B cell (primary cell): ENCODE measurements around the gene TCF25. TPM values are rescaled to one million over a fixed set of nuclear protein-coding genes. Genes with fewer than 3 reads are reported as not detected.

Experiments
- ATAC-seq: fragments of 200-7000 bp; cut with Tn5 transposase; one replicate; pipeline ENCODE4 v1.10.0; 2021; ENCODE audit warnings: low read depth, mild to moderate bottlenecking, moderate number of reproducible peaks, moderate library complexity
- CTCF ChIA-PET: fragments of 350-600 bp; sonication (Branson Sonifier 250); formaldehyde crosslinking; loops from one replicate; lab custom pipeline; 2021; ENCODE audit warnings: antibody characterized with exemption, inconsistent platforms; lab: Charles Lee
- POLR2A ChIA-PET: fragments of 350-600 bp; sonication (Branson Sonifier 250); formaldehyde crosslinking; loops from one replicate; lab custom pipeline; 2021; ENCODE audit warnings: antibody characterized with exemption; lab: Charles Lee
- DNase-seq: peaks from one replicate; pipeline ENCODE4 v3.0.0; 2013
- H2AFZ ChIP-seq: 2 replicates; pipeline ENCODE4 v1.6.1; 2012; ENCODE audit warnings: mild to moderate bottlenecking, low read depth, low read length; ENCODE audit not compliant: insufficient read depth, poor library complexity, severe bottlenecking
- H3K27ac ChIP-seq, 2 donors: 1 replicate in 1 of 2; 2 replicates in 1 of 2; pipeline ENCODE4 v1.5.1; 2012 to 2013; ENCODE audit warnings: low read length in 2 of 2, mild to moderate bottlenecking in 2 of 2, moderate library complexity in 1 of 2
- H3K27me3 ChIP-seq, 4 experiments: fragments of 200-600 bp in 1 of 4; sonication (generic) in 1 of 4; replicated peaks in 1 of 4; 1 replicate in 2 of 4; 2 replicates in 2 of 4; pipeline versions ENCODE4 v1.6.1 to v1.7.0; 2013 to 2016; ENCODE audit warnings: low read length in 3 of 4, mild to moderate bottlenecking in 2 of 4, mixed read lengths in 1 of 4, moderate library complexity in 1 of 4; ENCODE audit not compliant: insufficient read depth in 4 of 4, control insufficient read depth in 3 of 4; ENCODE audit errors: control extremely low read depth in 1 of 4
- H3K36me3 ChIP-seq, 2 experiments: replicated peaks in 1 of 2; 1 replicate in 1 of 2; 2 replicates in 1 of 2; pipeline versions ENCODE4 v1.6.1 to v1.7.1; 2013; ENCODE audit warnings: low read length in 1 of 2; ENCODE audit not compliant: insufficient read depth in 2 of 2, control insufficient read depth in 1 of 2; ENCODE audit errors: control extremely low read depth in 1 of 2, extremely low read depth in 1 of 2
- H3K4me1 ChIP-seq, 2 donors: fragments of 200-600 bp in 1 of 2; sonication (generic) in 1 of 2; 1 replicate in 1 of 2; 2 replicates in 1 of 2; pipeline versions ENCODE4 v1.5.1 to v1.6.1; 2013 to 2017; ENCODE audit warnings: low read length in 2 of 2; ENCODE audit not compliant: control insufficient read depth in 2 of 2, insufficient read depth in 2 of 2
- H3K4me2 ChIP-seq: replicated peaks from 2 replicates; pipeline ENCODE3; 2012; ENCODE audit warnings: mild to moderate bottlenecking, low read depth, low read length; ENCODE audit not compliant: poor library complexity, severe bottlenecking
- H3K4me3 ChIP-seq, 5 experiments: fragments of 200-600 bp in 1 of 5; sonication (generic) in 1 of 5; 1 replicate in 3 of 5; 2 replicates in 2 of 5; pipeline versions ENCODE4 v1.5.1 to v1.7.0; 2011 to 2016; ENCODE audit warnings: low read length in 4 of 5, mild to moderate bottlenecking in 4 of 5, low read depth in 2 of 5, control low read depth in 1 of 5, moderate library complexity in 1 of 5; ENCODE audit not compliant: insufficient read depth in 1 of 5; ENCODE audit errors: control extremely low read depth in 1 of 5, extremely low read depth in 1 of 5
- H3K79me2 ChIP-seq: fragments of 200-600 bp; sonication (generic); one replicate; pipeline ENCODE4 v1.6.0; 2016; ENCODE audit warnings: low read length; ENCODE audit not compliant: control insufficient read depth, insufficient read depth
- H3K9ac ChIP-seq: fragments of 200-600 bp; sonication (generic); 2 replicates; pipeline ENCODE4 v1.6.1; 2017; ENCODE audit warnings: mild to moderate bottlenecking, low read length, moderate library complexity
- H3K9me3 ChIP-seq, 3 donors: one replicate each; pipeline versions ENCODE4 v1.6.1 to v1.7.1; 2013; ENCODE audit warnings: low read length in 2 of 3; ENCODE audit not compliant: control insufficient read depth in 2 of 3, insufficient read depth in 1 of 3; ENCODE audit errors: control extremely low read depth in 1 of 3
- H4K20me1 ChIP-seq: 2 replicates; pipeline ENCODE4 v1.6.0; 2012; ENCODE audit warnings: mild to moderate bottlenecking, low read length; ENCODE audit not compliant: insufficient read depth, control insufficient read depth, poor library complexity, severe bottlenecking
- H3K27ac Mint-ChIP-seq: one replicate; pipeline ENCODE4 v1.8.0; 2021; ENCODE audit warnings: mixed read lengths
- H3K27me3 Mint-ChIP-seq: one replicate; pipeline ENCODE4 v1.8.0; 2021; ENCODE audit warnings: mixed read lengths
- H3K4me1 Mint-ChIP-seq: one replicate; pipeline ENCODE4 v1.8.0; 2021; ENCODE audit warnings: mixed read lengths
- H3K4me3 Mint-ChIP-seq: one replicate; pipeline ENCODE4 v1.8.0; 2021; ENCODE audit warnings: mixed read lengths
- H3K9me3 Mint-ChIP-seq: one replicate; pipeline ENCODE4 v1.8.0; 2022; ENCODE audit warnings: mixed read lengths; ENCODE audit not compliant: insufficient read depth
- CTCF ChIP-seq: fragments of 200-600 bp; IDR thresholded peaks from one replicate; pipeline ENCODE4 v1.8.0; 2022; ENCODE audit warnings: antibody characterized with exemption, mild to moderate bottlenecking
- EZH2 ChIP-seq: IDR thresholded peaks from 2 replicates; pipeline ENCODE4 v1.6.1; 2012; ENCODE audit warnings: borderline replicate concordance, low read depth, mild to moderate bottlenecking, moderate library complexity, low read length; ENCODE audit not compliant: insufficient read depth, poor library complexity, severe bottlenecking
- WGBS: methylation state at CpG from one replicate; pipeline ENCODE4 v1.1.5; 2013; ENCODE audit warnings: missing lambda C conversion rate; ENCODE audit not compliant: insufficient coverage; 5-methylcytosine and 5-hydroxymethylcytosine counted together
- intact Hi-C: fragments of 100-400 bp; cut with micrococcal nuclease; formaldehyde crosslinking; loops from one replicate; pipeline ENCODE4 v1.10.0; 2022
- polyA plus RNA-seq: library from polyadenylated mRNA; depleted of rRNA; stranded (reverse); fragments of >200 nt; gene quantifications from 2 replicates; pipeline ENCODE4 v1.2.3, GENCODE V29; 2012
- total RNA-seq, 2 donors: library from RNA; stranded (reverse); fragments of 120-200 nt in 1 of 2; gene quantifications; 1 replicate in 1 of 2; 2 replicates in 1 of 2; pipeline versions ENCODE4 v1.2.3 to v1.2.4, GENCODE V29; 2013 to 2022

TCF25 gene
- total and polyA plus RNA-seq, 2 donors (not counting 1 experiment from before 2014, with no cell fraction given) = 200 to 444 TPM

DNA sequence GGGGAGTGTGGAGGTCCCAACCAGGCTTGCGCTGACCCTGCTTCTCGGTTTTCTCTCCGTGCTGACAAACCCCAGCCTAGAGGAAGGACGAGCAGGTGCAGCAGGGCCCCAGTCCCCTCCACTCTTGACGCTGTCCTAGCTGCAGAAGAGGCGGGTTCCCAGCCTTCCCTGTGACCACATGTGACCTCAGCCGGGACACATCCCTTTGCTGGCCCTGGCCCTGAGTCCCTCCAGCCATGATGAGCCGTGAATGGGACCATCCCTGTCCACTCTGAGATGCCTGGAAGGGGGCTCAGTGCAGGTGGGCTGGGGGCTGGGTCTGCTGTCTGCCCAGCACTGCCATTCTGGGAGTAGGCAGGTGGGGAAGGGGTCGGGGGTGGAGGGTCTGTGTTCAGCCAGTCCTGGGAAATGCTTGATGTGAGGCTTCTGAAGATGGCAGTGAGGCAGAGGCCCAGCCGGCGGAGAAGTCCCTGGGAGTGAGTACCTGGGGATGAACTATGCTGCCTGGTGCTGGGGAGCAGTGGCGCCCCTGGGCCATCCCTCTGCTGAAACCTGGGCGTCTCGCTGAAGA lies 47.8 kb downstream of the TCF25 start:
- Histone ChIP-seq H4K20me1 (peaks cover 28% of the 10 kb centered on the region), H3K36me3 (no peaks in the 10 kb centered on the region), H3K27ac (no peak overlapping the region), H3K9me3 (peaks cover 0 to 45% (median 0%) of the 10 kb centered on the region in 3 donors), H3K79me2 (no peaks in the 10 kb centered on the region), H3K4me1 (peaks cover 66 to 68% of the 10 kb centered on the region in 2 donors), H3K27me3 (peaks cover 0 to 72% (median 36%) of the 10 kb centered on the region in 4 experiments), H3K4me2 (no peak overlapping the region), H3K9ac (no peak overlapping the region), H3K4me3 (no peak overlapping the region), H2AFZ (no peak overlapping the region)
- TF ChIP-seq CTCF = no peak
- no peak for TF ChIP-seq EZH2
- DNase-seq (no peak), ATAC-seq (no peak)
- Mint-ChIP-seq H3K27ac (no peak overlapping the region), H3K4me3 (no peak overlapping the region), H3K4me1 (peaks cover 48% of the 10 kb centered on the region), H3K27me3 (peaks cover 27% of the 10 kb centered on the region), H3K9me3 (no peaks in the 10 kb centered on the region)
- WGBS = 33% methylated on average over 14 of the region's 14 CpGs
- POLR2A ChIA-PET = no interaction called here
- intact Hi-C loops = loop anchor here (10.0 kb wide), 1 partner anchor 94 kb away; the partner anchor contains the start of gene DBNDD1
- CTCF ChIA-PET = interaction anchor here (1.3 kb wide), 1 partner anchor 161 kb away, joined by 3 read pairs; no protein-coding TSS in a partner anchor
